ENCODE measurements around the gene DEF6.

DNA sequence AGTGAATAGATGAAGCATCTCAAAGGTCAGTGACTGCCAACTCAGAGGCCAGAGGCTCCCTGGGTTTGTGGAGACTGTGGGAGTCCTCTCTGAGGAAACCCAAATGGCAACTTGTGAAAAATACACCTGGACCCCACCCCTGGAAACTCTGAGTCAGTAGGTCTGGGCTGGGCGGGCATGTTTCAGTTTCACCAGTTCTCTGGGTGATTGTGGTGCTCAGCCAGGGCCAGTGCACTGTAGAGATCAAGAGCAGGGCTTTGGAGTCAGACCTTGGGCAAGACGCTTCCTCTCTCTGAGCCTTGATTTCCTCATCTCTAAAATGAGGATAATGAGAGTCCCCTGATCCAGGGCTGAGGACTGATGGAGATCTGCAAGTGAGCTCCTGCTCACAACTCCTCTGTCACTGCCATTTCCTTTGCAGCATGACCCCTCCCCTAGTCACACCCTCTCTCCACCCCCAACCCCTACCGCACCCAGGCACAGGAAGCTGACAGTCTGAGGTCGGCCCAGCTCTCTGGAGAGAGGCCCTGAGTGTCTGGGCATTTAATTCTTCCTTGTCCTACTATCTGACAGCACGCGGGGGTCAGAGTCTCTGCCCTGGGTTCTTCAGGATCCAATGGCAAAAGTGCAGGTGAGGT, 5.1 kb downstream of the DEF6 start:
- TF ChIP-seq, protein P1, sequence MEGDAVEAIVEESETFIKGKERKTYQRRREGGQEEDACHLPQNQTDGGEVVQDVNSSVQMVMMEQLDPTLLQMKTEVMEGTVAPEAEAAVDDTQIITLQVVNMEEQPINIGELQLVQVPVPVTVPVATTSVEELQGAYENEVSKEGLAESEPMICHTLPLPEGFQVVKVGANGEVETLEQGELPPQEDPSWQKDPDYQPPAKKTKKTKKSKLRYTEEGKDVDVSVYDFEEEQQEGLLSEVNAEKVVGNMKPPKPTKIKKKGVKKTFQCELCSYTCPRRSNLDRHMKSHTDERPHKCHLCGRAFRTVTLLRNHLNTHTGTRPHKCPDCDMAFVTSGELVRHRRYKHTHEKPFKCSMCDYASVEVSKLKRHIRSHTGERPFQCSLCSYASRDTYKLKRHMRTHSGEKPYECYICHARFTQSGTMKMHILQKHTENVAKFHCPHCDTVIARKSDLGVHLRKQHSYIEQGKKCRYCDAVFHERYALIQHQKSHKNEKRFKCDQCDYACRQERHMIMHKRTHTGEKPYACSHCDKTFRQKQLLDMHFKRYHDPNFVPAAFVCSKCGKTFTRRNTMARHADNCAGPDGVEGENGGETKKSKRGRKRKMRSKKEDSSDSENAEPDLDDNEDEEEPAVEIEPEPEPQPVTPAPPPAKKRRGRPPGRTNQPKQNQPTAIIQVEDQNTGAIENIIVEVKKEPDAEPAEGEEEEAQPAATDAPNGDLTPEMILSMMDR (conservative IDR thresholded peaks at IDR 0.05; ENCODE audit: low read depth in 2 of 2): no peak
- TF ChIP-seq EZH2 (IDR thresholded peaks at IDR 0.05; ENCODE audit: low read depth, unreplicated experiment): no peak
- TF ChIP-seq ZNF114 (CRISPR knock-in tag; IDR thresholded peaks at IDR 0.05): no peak
- TF ChIP-seq, protein P2, sequence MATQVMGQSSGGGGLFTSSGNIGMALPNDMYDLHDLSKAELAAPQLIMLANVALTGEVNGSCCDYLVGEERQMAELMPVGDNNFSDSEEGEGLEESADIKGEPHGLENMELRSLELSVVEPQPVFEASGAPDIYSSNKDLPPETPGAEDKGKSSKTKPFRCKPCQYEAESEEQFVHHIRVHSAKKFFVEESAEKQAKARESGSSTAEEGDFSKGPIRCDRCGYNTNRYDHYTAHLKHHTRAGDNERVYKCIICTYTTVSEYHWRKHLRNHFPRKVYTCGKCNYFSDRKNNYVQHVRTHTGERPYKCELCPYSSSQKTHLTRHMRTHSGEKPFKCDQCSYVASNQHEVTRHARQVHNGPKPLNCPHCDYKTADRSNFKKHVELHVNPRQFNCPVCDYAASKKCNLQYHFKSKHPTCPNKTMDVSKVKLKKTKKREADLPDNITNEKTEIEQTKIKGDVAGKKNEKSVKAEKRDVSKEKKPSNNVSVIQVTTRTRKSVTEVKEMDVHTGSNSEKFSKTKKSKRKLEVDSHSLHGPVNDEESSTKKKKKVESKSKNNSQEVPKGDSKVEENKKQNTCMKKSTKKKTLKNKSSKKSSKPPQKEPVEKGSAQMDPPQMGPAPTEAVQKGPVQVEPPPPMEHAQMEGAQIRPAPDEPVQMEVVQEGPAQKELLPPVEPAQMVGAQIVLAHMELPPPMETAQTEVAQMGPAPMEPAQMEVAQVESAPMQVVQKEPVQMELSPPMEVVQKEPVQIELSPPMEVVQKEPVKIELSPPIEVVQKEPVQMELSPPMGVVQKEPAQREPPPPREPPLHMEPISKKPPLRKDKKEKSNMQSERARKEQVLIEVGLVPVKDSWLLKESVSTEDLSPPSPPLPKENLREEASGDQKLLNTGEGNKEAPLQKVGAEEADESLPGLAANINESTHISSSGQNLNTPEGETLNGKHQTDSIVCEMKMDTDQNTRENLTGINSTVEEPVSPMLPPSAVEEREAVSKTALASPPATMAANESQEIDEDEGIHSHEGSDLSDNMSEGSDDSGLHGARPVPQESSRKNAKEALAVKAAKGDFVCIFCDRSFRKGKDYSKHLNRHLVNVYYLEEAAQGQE (IDR thresholded peaks at IDR 0.05; ENCODE audit: unreplicated experiment): no peak
- no peak for TF ChIP-seq CREB1 (CRISPR knock-in tag; IDR thresholded peaks at IDR 0.05; ENCODE audit: low read depth)
- TF ChIP-seq POLR2AphosphoS5 (IDR thresholded peaks at IDR 0.05; ENCODE audit: low read depth): no peak
- TF ChIP-seq JUNB (IDR thresholded peaks at IDR 0.05; ENCODE audit: unreplicated experiment): no peak

Data from GM23338 (cell line).